ENCODE data around the gene CNKSR3.

Gene CNKSR3

DNA sequence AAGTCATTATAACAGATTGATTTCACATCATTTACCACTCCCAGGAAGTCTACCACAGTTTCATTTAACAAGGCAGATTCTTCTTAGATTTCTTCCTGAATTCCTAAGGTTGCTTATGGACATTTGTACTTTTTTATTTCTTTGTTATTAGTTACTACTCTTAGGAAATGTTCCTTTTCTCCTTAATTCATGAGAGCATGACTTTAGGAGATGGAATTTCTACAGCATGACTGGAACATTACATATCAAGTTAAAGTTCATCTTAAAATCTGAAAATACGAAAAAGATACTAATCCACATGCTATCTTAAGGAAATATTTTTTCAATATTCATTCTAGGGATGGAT lies 22.3 kb downstream of the CNKSR3 start:
- TF ChIP-seq, protein P1, sequence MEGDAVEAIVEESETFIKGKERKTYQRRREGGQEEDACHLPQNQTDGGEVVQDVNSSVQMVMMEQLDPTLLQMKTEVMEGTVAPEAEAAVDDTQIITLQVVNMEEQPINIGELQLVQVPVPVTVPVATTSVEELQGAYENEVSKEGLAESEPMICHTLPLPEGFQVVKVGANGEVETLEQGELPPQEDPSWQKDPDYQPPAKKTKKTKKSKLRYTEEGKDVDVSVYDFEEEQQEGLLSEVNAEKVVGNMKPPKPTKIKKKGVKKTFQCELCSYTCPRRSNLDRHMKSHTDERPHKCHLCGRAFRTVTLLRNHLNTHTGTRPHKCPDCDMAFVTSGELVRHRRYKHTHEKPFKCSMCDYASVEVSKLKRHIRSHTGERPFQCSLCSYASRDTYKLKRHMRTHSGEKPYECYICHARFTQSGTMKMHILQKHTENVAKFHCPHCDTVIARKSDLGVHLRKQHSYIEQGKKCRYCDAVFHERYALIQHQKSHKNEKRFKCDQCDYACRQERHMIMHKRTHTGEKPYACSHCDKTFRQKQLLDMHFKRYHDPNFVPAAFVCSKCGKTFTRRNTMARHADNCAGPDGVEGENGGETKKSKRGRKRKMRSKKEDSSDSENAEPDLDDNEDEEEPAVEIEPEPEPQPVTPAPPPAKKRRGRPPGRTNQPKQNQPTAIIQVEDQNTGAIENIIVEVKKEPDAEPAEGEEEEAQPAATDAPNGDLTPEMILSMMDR (IDR thresholded peaks at IDR 0.05; ENCODE audit: low read depth, low read length): no peak
- DNase-seq (ENCODE audit: extremely low read depth, low read depth): no peak

GRCh38 chr6:154487367-154488247 lies 22.9 kb downstream of the CNKSR3 start:
- TF ChIP-seq, protein P1 (IDR thresholded peaks at IDR 0.05; ENCODE audit: low read depth, low read length): no peak
- DNase-seq (ENCODE audit: extremely low read depth, low read depth): no peak

DNA sequence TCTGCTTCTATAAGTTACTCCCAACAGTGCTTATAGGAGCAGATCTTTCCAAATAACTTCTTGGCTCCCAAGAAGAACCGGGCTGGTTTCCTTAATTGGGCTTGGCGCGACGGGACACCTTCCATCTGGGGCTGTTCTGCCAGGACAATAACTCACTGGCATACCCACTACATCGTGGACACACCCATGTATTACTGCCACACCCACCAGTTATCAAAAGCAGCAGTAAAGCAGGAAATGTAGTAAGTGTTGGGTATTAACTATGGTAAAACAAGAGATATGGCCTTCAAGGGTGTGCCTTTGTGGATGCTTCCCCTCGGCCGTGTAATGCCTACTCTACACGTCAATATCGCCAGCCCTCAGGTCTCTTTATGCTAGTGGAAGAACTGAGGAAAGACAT lies 24.7 kb downstream of the CNKSR3 start:
- TF ChIP-seq, protein P1 (IDR thresholded peaks at IDR 0.05; ENCODE audit: low read depth, low read length): no peak

DNA sequence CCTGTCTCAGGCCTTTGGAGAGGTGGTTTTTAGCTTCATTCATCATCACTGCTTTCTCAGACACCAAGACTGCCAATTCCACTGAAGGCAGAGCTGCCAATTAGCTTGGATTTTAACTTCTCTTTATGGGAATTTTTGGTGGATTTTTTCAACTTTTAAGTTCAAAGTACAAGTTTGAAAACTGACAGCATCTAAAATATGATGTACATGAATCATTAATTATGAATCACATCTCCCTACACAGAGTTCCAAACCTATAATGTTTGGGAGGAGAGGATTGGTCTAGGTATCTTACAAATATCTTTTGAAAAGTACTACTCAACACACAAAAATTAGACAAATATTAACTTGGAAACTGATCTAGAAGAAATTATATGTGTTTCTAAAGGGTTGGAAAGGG lies 25.5 kb downstream of the CNKSR3 start:
- TF ChIP-seq, protein P1 (IDR thresholded peaks at IDR 0.05; ENCODE audit: low read depth, low read length): no peak
- no peak for DNase-seq (ENCODE audit: extremely low read depth, low read depth)

More for the DNA sequence above, 24.7 kb downstream of the CNKSR3 start:
- DNase-seq (ENCODE audit: extremely low read depth, low read depth): no peak

DNA sequence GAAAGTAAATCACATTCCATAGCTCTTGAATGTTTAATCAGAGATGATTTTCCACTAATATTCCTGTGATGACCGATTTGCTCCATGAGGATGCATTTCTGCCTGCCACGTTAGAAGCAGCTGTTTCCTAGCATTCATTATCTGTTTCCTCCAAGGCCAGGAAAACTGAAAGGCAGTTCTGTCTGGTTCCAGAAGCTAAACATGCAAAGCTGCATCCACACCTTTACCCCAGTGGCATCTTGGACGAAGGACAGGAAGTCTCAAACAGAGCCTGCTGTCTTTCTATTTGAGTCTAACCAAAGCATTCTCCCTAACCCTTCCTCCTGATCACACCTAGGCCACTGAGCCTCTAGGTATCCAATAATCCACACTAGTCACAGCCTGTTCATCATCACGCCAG lies 27.6 kb downstream of the CNKSR3 start:
- no peak for DNase-seq (ENCODE audit: extremely low read depth, low read depth)
- TF ChIP-seq, protein P1 (IDR thresholded peaks at IDR 0.05; ENCODE audit: low read depth, low read length): no peak

DNA sequence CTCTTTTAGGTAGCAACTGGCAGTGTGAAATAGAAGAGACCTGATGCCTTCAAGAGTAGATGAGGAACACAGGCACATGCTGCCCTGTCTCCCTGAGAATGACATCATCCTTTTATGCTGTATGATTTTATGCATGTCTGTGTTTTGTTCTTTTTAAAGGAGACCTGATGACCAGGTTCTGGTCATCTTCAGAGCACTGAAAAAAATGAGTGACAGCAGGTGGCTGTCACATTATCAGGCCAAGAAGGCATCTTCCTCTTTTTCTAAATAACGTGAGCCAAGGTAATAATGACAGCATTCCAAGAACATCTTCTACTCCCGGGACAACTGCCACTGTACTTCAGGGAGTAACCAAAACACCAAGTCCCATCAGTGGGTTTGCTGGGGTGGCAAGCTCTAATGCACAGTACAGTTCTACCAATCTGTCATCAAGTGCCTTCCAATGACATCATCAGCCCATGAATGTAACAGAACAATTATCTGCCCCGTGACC lies 28.9 kb downstream of the CNKSR3 start:
- TF ChIP-seq, protein P1 (IDR thresholded peaks at IDR 0.05; ENCODE audit: low read depth, low read length): no peak
- DNase-seq (ENCODE audit: extremely low read depth, low read depth): no peak
